ENCODE results near the gene ATP5F1D. TPM values are rescaled to one million over a fixed set of nuclear protein-coding genes. Genes with fewer than 3 reads are reported as not detected.

Gene ATP5F1D
- total and polyA plus RNA-seq, 2 of the 13 experiments (the other 11 are each of a cell fraction or from before 2014, with no cell fraction given): 39.4 to 78.7 TPM

DNA sequence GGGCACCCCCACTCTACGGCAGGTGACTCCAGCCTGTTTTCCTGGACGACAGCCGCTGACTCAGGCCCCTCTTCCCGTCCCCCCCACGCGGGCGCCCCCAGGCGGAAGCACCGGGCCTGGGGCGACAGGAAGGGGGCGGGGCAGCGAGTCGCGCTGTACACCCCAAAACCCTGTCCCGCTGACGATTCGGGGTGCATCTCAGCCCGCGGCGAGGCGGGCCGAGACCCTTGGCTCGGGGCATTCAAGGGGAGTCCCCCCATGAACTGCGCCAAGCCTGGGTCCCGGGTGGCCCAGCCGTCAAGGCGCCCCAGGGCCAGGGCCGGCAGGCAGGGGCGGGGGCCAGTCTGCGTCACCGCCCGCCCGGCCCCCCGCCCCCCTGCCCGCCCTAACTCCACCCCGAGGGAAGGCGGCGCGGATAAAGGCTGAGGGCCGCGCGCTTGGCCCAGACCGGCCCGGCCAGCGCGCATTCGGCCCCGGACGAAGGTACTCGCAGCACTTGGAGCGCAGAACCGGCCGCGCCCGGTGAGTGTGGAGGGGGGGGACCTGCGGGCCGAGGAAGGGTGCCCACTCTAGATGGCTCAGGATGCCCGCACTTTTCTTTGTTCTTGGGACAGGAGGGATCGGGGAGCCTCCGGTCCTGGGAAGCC is 6.7 kb downstream of the ATP5F1D start, which contains the start of gene MIDN (continued):
- TF ChIP-seq, protein P1, sequence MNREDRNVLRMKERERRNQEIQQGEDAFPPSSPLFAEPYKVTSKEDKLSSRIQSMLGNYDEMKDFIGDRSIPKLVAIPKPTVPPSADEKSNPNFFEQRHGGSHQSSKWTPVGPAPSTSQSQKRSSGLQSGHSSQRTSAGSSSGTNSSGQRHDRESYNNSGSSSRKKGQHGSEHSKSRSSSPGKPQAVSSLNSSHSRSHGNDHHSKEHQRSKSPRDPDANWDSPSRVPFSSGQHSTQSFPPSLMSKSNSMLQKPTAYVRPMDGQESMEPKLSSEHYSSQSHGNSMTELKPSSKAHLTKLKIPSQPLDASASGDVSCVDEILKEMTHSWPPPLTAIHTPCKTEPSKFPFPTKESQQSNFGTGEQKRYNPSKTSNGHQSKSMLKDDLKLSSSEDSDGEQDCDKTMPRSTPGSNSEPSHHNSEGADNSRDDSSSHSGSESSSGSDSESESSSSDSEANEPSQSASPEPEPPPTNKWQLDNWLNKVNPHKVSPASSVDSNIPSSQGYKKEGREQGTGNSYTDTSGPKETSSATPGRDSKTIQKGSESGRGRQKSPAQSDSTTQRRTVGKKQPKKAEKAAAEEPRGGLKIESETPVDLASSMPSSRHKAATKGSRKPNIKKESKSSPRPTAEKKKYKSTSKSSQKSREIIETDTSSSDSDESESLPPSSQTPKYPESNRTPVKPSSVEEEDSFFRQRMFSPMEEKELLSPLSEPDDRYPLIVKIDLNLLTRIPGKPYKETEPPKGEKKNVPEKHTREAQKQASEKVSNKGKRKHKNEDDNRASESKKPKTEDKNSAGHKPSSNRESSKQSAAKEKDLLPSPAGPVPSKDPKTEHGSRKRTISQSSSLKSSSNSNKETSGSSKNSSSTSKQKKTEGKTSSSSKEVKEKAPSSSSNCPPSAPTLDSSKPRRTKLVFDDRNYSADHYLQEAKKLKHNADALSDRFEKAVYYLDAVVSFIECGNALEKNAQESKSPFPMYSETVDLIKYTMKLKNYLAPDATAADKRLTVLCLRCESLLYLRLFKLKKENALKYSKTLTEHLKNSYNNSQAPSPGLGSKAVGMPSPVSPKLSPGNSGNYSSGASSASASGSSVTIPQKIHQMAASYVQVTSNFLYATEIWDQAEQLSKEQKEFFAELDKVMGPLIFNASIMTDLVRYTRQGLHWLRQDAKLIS (CRISPR knock-in tag; IDR thresholded peaks at IDR 0.05): peak; percentile 84; the same call in 1 of the 2 replicates
- TF ChIP-seq ZNF317 (CRISPR knock-in tag; IDR thresholded peaks at IDR 0.05) (peak; percentile 48; the same call in 1 of the 2 replicates), MTF1 (CRISPR knock-in tag; IDR thresholded peaks at IDR 0.05) (no peak), ZNF256 (CRISPR knock-in tag; conservative IDR thresholded peaks at IDR 0.05) (no peak), FOSL1 (CRISPR knock-in tag; IDR thresholded peaks at IDR 0.05; ENCODE audit: borderline replicate concordance) (peak; percentile 45; the same call in 1 of the 2 replicates), ETV6 (CRISPR knock-in tag; conservative IDR thresholded peaks at IDR 0.05) (0 out of 2 replicates have a peak, but pooled peaks have one; percentile 58), SP1 (IDR thresholded peaks at IDR 0.05) (no peak), SP1 (CRISPR knock-in tag; IDR thresholded peaks at IDR 0.05) (peak; percentile 41), HMG20B (CRISPR knock-in tag; conservative IDR thresholded peaks at IDR 0.05) (no peak), ZNF619 (CRISPR knock-in tag; IDR thresholded peaks at IDR 0.05) (no peak), HDAC2 (CRISPR knock-in tag; IDR thresholded peaks at IDR 0.05) (0 out of 2 replicates have a peak, but pooled peaks have one; percentile 46), ZFX (CRISPR knock-in tag; IDR thresholded peaks at IDR 0.05; ENCODE audit: low read depth) (peak; percentile 82), TGIF2 (CRISPR knock-in tag; IDR thresholded peaks at IDR 0.05) (0 out of 2 replicates have a peak, but pooled peaks have one; percentile 26), STAT5B (CRISPR knock-in tag; IDR thresholded peaks at IDR 0.05) (no peak), ZNF7 (CRISPR knock-in tag; IDR thresholded peaks at IDR 0.05) (no peak), ZNF468 (CRISPR knock-in tag; IDR thresholded peaks at IDR 0.05) (no peak), HES4 (CRISPR knock-in tag; IDR thresholded peaks at IDR 0.05; ENCODE audit: borderline replicate concordance) (no peak; the same call in 1 of the 2 replicates), PHF21A (CRISPR knock-in tag; IDR thresholded peaks at IDR 0.05) (peak; percentile 62; the same call in 1 of the 2 replicates), MED1 (CRISPR knock-in tag; IDR thresholded peaks at IDR 0.05) (peak; percentile 49), POLR2A (IDR thresholded peaks at IDR 0.05; ENCODE audit: insufficient read depth in 1 of 2, low read depth in 2 of 2, low read length in 2 of 2) (peak in 1 of 2 experiments; percentile 97; a peak in 2 of 4 replicates), ZSCAN22 (CRISPR knock-in tag; IDR thresholded peaks at IDR 0.05) (no peak), TRIM24 (CRISPR knock-in tag; IDR thresholded peaks at IDR 0.05) (no peak), HOXA3 (CRISPR knock-in tag; IDR thresholded peaks at IDR 0.05) (peak; percentile 32; the same call in 1 of the 2 replicates)
- TF ChIP-seq, protein P2, sequence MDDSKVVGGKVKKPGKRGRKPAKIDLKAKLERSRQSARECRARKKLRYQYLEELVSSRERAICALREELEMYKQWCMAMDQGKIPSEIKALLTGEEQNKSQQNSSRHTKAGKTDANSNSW (CRISPR knock-in tag; IDR thresholded peaks at IDR 0.05; ENCODE audit: borderline replicate concordance): no peak; the same call in 1 of the 2 replicates
- TF ChIP-seq, protein P3, sequence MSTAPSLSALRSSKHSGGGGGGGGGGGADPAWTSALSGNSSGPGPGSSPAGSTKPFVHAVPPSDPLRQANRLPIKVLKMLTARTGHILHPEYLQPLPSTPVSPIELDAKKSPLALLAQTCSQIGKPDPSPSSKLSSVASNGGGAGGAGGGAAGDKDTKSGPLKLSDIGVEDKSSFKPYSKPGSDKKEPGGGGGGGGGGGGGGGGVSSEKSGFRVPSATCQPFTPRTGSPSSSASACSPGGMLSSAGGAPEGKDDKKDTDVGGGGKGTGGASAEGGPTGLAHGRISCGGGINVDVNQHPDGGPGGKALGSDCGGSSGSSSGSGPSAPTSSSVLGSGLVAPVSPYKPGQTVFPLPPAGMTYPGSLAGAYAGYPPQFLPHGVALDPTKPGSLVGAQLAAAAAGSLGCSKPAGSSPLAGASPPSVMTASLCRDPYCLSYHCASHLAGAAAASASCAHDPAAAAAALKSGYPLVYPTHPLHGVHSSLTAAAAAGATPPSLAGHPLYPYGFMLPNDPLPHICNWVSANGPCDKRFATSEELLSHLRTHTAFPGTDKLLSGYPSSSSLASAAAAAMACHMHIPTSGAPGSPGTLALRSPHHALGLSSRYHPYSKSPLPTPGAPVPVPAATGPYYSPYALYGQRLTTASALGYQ (CRISPR knock-in tag; IDR thresholded peaks at IDR 0.05): peak; percentile 71; the same call in 1 of the 2 replicates
- TF ChIP-seq, protein P4, sequence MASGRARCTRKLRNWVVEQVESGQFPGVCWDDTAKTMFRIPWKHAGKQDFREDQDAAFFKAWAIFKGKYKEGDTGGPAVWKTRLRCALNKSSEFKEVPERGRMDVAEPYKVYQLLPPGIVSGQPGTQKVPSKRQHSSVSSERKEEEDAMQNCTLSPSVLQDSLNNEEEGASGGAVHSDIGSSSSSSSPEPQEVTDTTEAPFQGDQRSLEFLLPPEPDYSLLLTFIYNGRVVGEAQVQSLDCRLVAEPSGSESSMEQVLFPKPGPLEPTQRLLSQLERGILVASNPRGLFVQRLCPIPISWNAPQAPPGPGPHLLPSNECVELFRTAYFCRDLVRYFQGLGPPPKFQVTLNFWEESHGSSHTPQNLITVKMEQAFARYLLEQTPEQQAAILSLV (CRISPR knock-in tag; IDR thresholded peaks at IDR 0.05; ENCODE audit: borderline replicate concordance): no peak

Measured in HepG2 (cell line).